HepG2 (cell line): ENCODE results near the gene DUSP12. TPM values are rescaled to one million over a fixed set of nuclear protein-coding genes. Genes with fewer than 3 reads are reported as not detected.

Experiments used
- ARNTL ChIP-seq: sonication (generic); formaldehyde crosslinking; IDR thresholded peaks from 2 replicates; pipeline ENCODE4 v1.4.0; 2020; ENCODE audit warnings: mild to moderate bottlenecking, missing genetic modification reagents
- CBX1 ChIP-seq: IDR thresholded peaks from one replicate; pipeline ENCODE4 v1.6.1; 2016; ENCODE audit warnings: antibody characterized with exemption, low read depth
- HNF1A ChIP-seq, 2 experiments: sonication (generic) in 1 of 2; formaldehyde crosslinking in 1 of 2; IDR thresholded peaks; 2 replicates each; pipeline versions ENCODE4 v1.4.0 to v1.6.1; 2016 to 2020; ENCODE audit warnings: borderline replicate concordance in 1 of 2, low read depth in 1 of 2, mild to moderate bottlenecking in 1 of 2, missing genetic modification reagents in 1 of 2
- LRRFIP1 ChIP-seq: sonication (generic); formaldehyde crosslinking; conservative IDR thresholded peaks from 2 replicates; pipeline ENCODE4 v1.4.0; 2020; ENCODE audit warnings: missing genetic modification reagents
- PHF8 ChIP-seq: sonication (generic); formaldehyde crosslinking; IDR thresholded peaks from 2 replicates; pipeline ENCODE4 v1.5.0; 2020; ENCODE audit warnings: missing genetic modification reagents
- SP1 ChIP-seq, 2 experiments: fragments of 450-650 bp in 1 of 2; sonication (generic) in 1 of 2; formaldehyde crosslinking in 1 of 2; IDR thresholded peaks; 2 replicates each; pipeline versions ENCODE4 v1.4.0 to v1.6.1; 2016 to 2020; ENCODE audit warnings: missing genetic modification reagents in 1 of 2
- ZNF225 ChIP-seq: sonication (generic); formaldehyde crosslinking; IDR thresholded peaks from 2 replicates; pipeline ENCODE4 v1.4.0; 2020; ENCODE audit warnings: mild to moderate bottlenecking, missing genetic modification reagents
- ZNF232 ChIP-seq: sonication (generic); formaldehyde crosslinking; IDR thresholded peaks from 2 replicates; pipeline ENCODE4 v1.4.0; 2020; ENCODE audit warnings: missing genetic modification reagents, borderline replicate concordance
- ZNF24 ChIP-seq: fragments of 450-650 bp; IDR thresholded peaks from 2 replicates; pipeline ENCODE4 v1.6.1; 2017; ENCODE audit warnings: antibody characterized with exemption, mild to moderate bottlenecking
- ZNF251 ChIP-seq: sonication (generic); formaldehyde crosslinking; IDR thresholded peaks from 2 replicates; pipeline ENCODE4 v1.9.0; 2021; ENCODE audit warnings: mild to moderate bottlenecking, missing genetic modification reagents
- ZNF350 ChIP-seq: sonication (generic); formaldehyde crosslinking; IDR thresholded peaks from 2 replicates; pipeline ENCODE4 v1.4.0; 2020; ENCODE audit warnings: mild to moderate bottlenecking, low read depth, missing genetic modification reagents, borderline replicate concordance
- ZNF512B ChIP-seq: sonication (generic); formaldehyde crosslinking; IDR thresholded peaks from 2 replicates; pipeline ENCODE4 v1.5.1; 2020; ENCODE audit warnings: missing genetic modification reagents, mild to moderate bottlenecking, borderline replicate concordance
- ZNF543 ChIP-seq: sonication (generic); formaldehyde crosslinking; IDR thresholded peaks from 2 replicates; pipeline ENCODE4 v1.4.0; 2020; ENCODE audit warnings: mild to moderate bottlenecking, missing genetic modification reagents
- ZNF569 ChIP-seq: sonication (generic); formaldehyde crosslinking; IDR thresholded peaks from 2 replicates; pipeline ENCODE4 v1.5.0; 2020; ENCODE audit warnings: mild to moderate bottlenecking, missing genetic modification reagents, moderate library complexity, borderline replicate concordance
- ZNF704 ChIP-seq: sonication (generic); formaldehyde crosslinking; IDR thresholded peaks from 2 replicates; pipeline ENCODE4 v1.8.1; 2023; ENCODE audit warnings: mild to moderate bottlenecking, inconsistent platforms, moderate library complexity, missing genetic modification reagents, borderline replicate concordance
- ZNF740 ChIP-seq: sonication (generic); formaldehyde crosslinking; IDR thresholded peaks from 2 replicates; pipeline ENCODE4 v1.4.0; 2020; ENCODE audit warnings: missing genetic modification reagents
- ZNF788 ChIP-seq: sonication (generic); formaldehyde crosslinking; IDR thresholded peaks from 2 replicates; pipeline ENCODE4 v1.5.0; 2020; ENCODE audit warnings: mild to moderate bottlenecking, missing genetic modification reagents, borderline replicate concordance
- polyA plus RNA-seq, 8 experiments: library from polyadenylated mRNA; depleted of rRNA in 3 of 8; stranded (reverse) in 7 of 8; unstranded in 1 of 8; fragments of >200 nt; fragmentation: Illumina TruSeq in 4 of 8; extraction: Trizol in 4 of 8; gene quantifications; 2 replicates each; pipeline versions ENCODE4 v1.2.1 to v1.2.3, GENCODE V29; 2011 to 2016; ENCODE audit warnings: low read depth in 4 of 8, missing spikeins in 1 of 8, mixed read lengths in 1 of 8; ENCODE audit not compliant: insufficient read depth in 1 of 8
- total RNA-seq, 5 experiments: library from RNA; depleted of rRNA; stranded (reverse); fragments of >200 nt; fragmentation: Illumina TruSeq; extraction: Trizol; gene quantifications; 2 replicates each; pipeline ENCODE4 v1.2.3, GENCODE V29; 2016; ENCODE audit warnings: low read depth in 1 of 5

Gene DUSP12
- total and polyA plus RNA-seq, 2 of the 13 experiments (the other 11 are each of a cell fraction or from before 2014, with no cell fraction given) = 36.7 to 37.1 TPM

- TF ChIP-seq HNF1A (IDR thresholded peaks at IDR 0.05; ENCODE audit: low read depth) = no peak
- TF ChIP-seq HNF1A (CRISPR knock-in tag; IDR thresholded peaks at IDR 0.05; ENCODE audit: borderline replicate concordance) = no peak
- no peak for TF ChIP-seq ZNF569
- no peak for TF ChIP-seq ZNF788
- 0 out of 2 replicates have a peak, but pooled peaks have one; percentile 72 for TF ChIP-seq ZNF512B
- TF ChIP-seq PHF8 (CRISPR knock-in tag) = peak; percentile 10; the same call in 1 of the 2 replicates
- TF ChIP-seq ZNF350 = 0 out of 2 replicates have a peak, but pooled peaks have one; percentile 32
- TF ChIP-seq CBX1 = no peak
- no peak for TF ChIP-seq SP1 (IDR thresholded peaks at IDR 0.05)
- no peak for TF ChIP-seq SP1 (CRISPR knock-in tag; IDR thresholded peaks at IDR 0.05)
- no peak for TF ChIP-seq ZNF232 (CRISPR knock-in tag)
- no peak for TF ChIP-seq ZNF251 (CRISPR knock-in tag)
- 0 out of 2 replicates have a peak, but pooled peaks have one; percentile 46 for TF ChIP-seq ZNF740
- no peak for TF ChIP-seq ZNF543 (CRISPR knock-in tag)
- TF ChIP-seq ZNF704 = no peak
- TF ChIP-seq LRRFIP1 = no peak
- no peak for TF ChIP-seq ZNF24
- TF ChIP-seq ZNF225 (CRISPR knock-in tag) = 0 out of 2 replicates have a peak, but pooled peaks have one; percentile 23
- TF ChIP-seq ARNTL (CRISPR knock-in tag) = 0 out of 2 replicates have a peak, but pooled peaks have one; percentile 10
Measured at GRCh38 chr1:161725908-161726472, 23.6 kb upstream of the DUSP12 start (continued).
